ENCODE results near the gene GAMT.

The GAMT gene

GRCh38 chr19:1396019-1396767, 5.1 kb downstream of the GAMT start:
- no peak overlapping the region for H3K9ac ChIP-seq (ENCODE audit: low read length)
- peaks cover 3% of the 10 kb centered on the region; the same call in 1 of the 2 replicates for H3K4me1 ChIP-seq (ENCODE audit: low read length)
- H3K4me2 ChIP-seq (ENCODE audit: low read depth, low read length) = no peak overlapping the region
- no peak overlapping the region for H3K4me3 ChIP-seq (ENCODE audit: low read length)
- H3K9me2 ChIP-seq (replicated peaks; ENCODE audit: insufficient read depth, low read length) = no peaks in the 10 kb centered on the region
- no peak overlapping the region for H2AFZ ChIP-seq (ENCODE audit: low read length)
- H3F3A ChIP-seq (ENCODE audit: insufficient read depth, low read length) = peaks cover 11% of the 10 kb centered on the region; the same call in 1 of the 2 replicates
- no peaks in the 10 kb centered on the region for H3K36me3 ChIP-seq (replicated peaks; ENCODE audit: insufficient read depth, low read length)
- H3K79me2 ChIP-seq (ENCODE audit: low read length) = peaks cover 11% of the 10 kb centered on the region
- TF ChIP-seq CTCF (IDR thresholded peaks at IDR 0.05; ENCODE audit: low read length) (no peak), EZH2 (optimal IDR thresholded peaks at IDR 0.05; ENCODE audit: low read depth, low read length) (no peak), EZH2phosphoT487 (IDR thresholded peaks at IDR 0.05; ENCODE audit: low read length) (no peak)
- no peaks in the 10 kb centered on the region for H3K27me3 ChIP-seq (replicated peaks; ENCODE audit: insufficient read depth, low read length)
- DNase-seq = no peak
- no peaks in the 10 kb centered on the region for H3K9me3 ChIP-seq (replicated peaks; ENCODE audit: insufficient read depth, low read length)
- H3K27ac ChIP-seq (ENCODE audit: low read length) = no peak overlapping the region
- no peaks in the 10 kb centered on the region for H4K20me1 ChIP-seq (ENCODE audit: insufficient read depth, low read length)

GRCh38 chr19:1395194-1396018, 5.9 kb downstream of the GAMT start:
- H3K36me3 ChIP-seq (replicated peaks; ENCODE audit: insufficient read depth, low read length) = no peaks in the 10 kb centered on the region; the same call in 1 of the 2 replicates
- H3K9me3 ChIP-seq (replicated peaks; ENCODE audit: insufficient read depth, low read length) = no peaks in the 10 kb centered on the region
- no peak overlapping the region for H2AFZ ChIP-seq (ENCODE audit: low read length)
- no peak for DNase-seq
- H3F3A ChIP-seq (ENCODE audit: insufficient read depth, low read length) = peaks cover 11% of the 10 kb centered on the region; the same call in 1 of the 2 replicates
- H3K4me1 ChIP-seq (ENCODE audit: low read length) = peaks cover under 1% of the 10 kb centered on the region; the same call in 1 of the 2 replicates
- TF ChIP-seq EZH2phosphoT487 (IDR thresholded peaks at IDR 0.05; ENCODE audit: low read length) = no peak
- TF ChIP-seq EZH2 (optimal IDR thresholded peaks at IDR 0.05; ENCODE audit: low read depth, low read length) = no peak
- TF ChIP-seq CTCF (IDR thresholded peaks at IDR 0.05; ENCODE audit: low read length) = no peak
- H3K9ac ChIP-seq (ENCODE audit: low read length) = no peak overlapping the region
- no peaks in the 10 kb centered on the region for H3K9me2 ChIP-seq (replicated peaks; ENCODE audit: insufficient read depth, low read length)
- H4K20me1 ChIP-seq (ENCODE audit: insufficient read depth, low read length) = no peaks in the 10 kb centered on the region
- no peak overlapping the region for H3K27ac ChIP-seq (ENCODE audit: low read length)
- no peak overlapping the region for H3K4me3 ChIP-seq (ENCODE audit: low read length)
- H3K4me2 ChIP-seq (ENCODE audit: low read depth, low read length) = no peak overlapping the region
- no peaks in the 10 kb centered on the region for H3K27me3 ChIP-seq (replicated peaks; ENCODE audit: insufficient read depth, low read length)
- peaks cover 4% of the 10 kb centered on the region for H3K79me2 ChIP-seq (ENCODE audit: low read length)

GRCh38 chr19:1394252-1395193, 6.8 kb downstream of the GAMT start:
- Histone ChIP-seq H3F3A (ENCODE audit: insufficient read depth, low read length) (peaks cover 11% of the 10 kb centered on the region; the same call in 1 of the 2 replicates), H3K27me3 (replicated peaks; ENCODE audit: insufficient read depth, low read length) (no peaks in the 10 kb centered on the region), H3K9me2 (replicated peaks; ENCODE audit: insufficient read depth, low read length) (no peaks in the 10 kb centered on the region), H3K9me3 (replicated peaks; ENCODE audit: insufficient read depth, low read length) (no peaks in the 10 kb centered on the region), H3K36me3 (replicated peaks; ENCODE audit: insufficient read depth, low read length) (no peaks in the 10 kb centered on the region; the same call in 1 of the 2 replicates), H2AFZ (ENCODE audit: low read length) (no peak overlapping the region), H3K9ac (ENCODE audit: low read length) (no peak overlapping the region), H3K4me3 (ENCODE audit: low read length) (no peak overlapping the region), H3K4me2 (ENCODE audit: low read depth, low read length) (no peak overlapping the region), H3K27ac (ENCODE audit: low read length) (no peak overlapping the region), H3K79me2 (ENCODE audit: low read length) (peaks cover 5% of the 10 kb centered on the region; the same call in 1 of the 2 replicates), H4K20me1 (ENCODE audit: insufficient read depth, low read length) (no peaks in the 10 kb centered on the region), H3K4me1 (ENCODE audit: low read length) (no peaks in the 10 kb centered on the region)
- DNase-seq = no peak
- no peak for TF ChIP-seq EZH2phosphoT487 (IDR thresholded peaks at IDR 0.05; ENCODE audit: low read length)
- TF ChIP-seq EZH2 (optimal IDR thresholded peaks at IDR 0.05; ENCODE audit: low read depth, low read length) = no peak
- no peak for TF ChIP-seq CTCF (IDR thresholded peaks at IDR 0.05; ENCODE audit: low read length)

Data from MM.1S (cell line).